Measurements from ENCODE around the gene GTSE1.

- TF ChIP-seq CTCF (conservative IDR thresholded peaks at IDR 0.05 in 1 of 2, IDR thresholded peaks at IDR 0.05 in 1 of 2; ENCODE audit: low read depth in 1 of 2, low read length in 2 of 2) (no peak), EZH2 (IDR thresholded peaks at IDR 0.05; ENCODE audit: low read length, missing control alignments) (no peak)
Observed at GRCh38 chr22:46259374-46259773, 37.3 kb upstream of the GTSE1 start.

All from fibroblast of lung (primary cell).